NCI-H2029 (cell line): Measurements from ENCODE around the gene KANSL3.
"Not testable (repeated sequence)": the region's sequence is repeated elsewhere in the genome, so short reads cannot be mapped to it uniquely, and the experiment has no call there.

Experiments used
- DNase-seq: peaks from one replicate; lab custom pipeline; 2025; lab: John Stamatoyannopoulos, UW

KANSL3 gene

GRCh38 chr2:96654791-96655190 is 16.7 kb upstream of the KANSL3 start:
- not testable (repeated sequence) for DNase-seq

DNA sequence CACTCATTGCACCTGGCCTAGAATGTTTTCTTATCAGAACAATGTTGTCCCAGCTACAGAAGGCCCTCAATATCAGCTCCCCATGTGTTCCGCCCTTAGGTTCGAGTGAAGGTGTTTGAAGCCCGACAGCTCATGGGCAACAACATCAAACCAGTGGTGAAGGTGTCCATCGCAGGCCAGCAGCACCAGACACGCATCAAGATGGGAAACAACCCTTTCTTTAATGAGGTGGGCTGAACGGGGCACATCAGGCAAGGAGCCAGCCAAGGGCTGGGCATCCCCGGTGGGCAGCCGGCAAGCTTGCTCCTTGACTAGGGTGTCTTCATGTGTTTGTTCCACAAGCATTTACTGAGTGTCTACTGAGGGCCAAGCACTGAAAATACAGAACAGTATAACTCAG is 13.7 kb upstream of the KANSL3 start:
- DNase-seq = no peak

- DNase-seq = no peak
These were observed 11.2 kb upstream of the KANSL3 start for GRCh38 chr2:96649342-96649741.

DNA sequence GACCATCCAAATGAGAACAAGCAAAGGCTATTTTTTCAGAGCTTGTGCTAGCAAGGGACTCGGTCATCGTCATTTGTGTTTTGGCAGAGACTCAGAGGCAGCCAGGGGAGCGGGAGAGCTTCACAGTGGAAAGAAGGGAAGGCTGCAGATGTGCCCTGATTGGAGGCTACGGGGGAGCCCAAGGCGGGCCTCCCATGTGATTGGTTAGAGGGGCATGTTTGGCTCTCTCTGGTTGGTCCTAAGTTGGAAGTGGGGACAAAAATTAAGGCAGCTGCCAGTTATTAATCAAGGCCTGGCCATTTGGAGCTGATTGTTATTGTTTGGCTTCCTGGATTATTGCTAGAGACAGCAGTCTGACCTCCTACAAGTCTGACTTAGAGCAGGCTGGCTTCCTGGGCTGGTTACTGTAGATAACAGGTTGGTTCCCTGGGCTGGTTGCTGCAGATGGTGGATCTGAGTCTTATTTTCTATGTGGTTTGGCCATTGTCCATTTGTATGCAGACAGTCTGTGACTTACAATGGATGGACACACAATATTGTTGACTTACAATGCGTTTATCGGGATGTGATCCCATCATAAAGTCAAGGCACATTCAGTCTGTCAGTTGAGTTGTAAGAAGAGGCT is 10.3 kb upstream of the KANSL3 start:
- no peak for DNase-seq

- DNase-seq = no peak
These were observed 9.6 kb upstream of the KANSL3 start for GRCh38 chr2:96647681-96648080.

DNA sequence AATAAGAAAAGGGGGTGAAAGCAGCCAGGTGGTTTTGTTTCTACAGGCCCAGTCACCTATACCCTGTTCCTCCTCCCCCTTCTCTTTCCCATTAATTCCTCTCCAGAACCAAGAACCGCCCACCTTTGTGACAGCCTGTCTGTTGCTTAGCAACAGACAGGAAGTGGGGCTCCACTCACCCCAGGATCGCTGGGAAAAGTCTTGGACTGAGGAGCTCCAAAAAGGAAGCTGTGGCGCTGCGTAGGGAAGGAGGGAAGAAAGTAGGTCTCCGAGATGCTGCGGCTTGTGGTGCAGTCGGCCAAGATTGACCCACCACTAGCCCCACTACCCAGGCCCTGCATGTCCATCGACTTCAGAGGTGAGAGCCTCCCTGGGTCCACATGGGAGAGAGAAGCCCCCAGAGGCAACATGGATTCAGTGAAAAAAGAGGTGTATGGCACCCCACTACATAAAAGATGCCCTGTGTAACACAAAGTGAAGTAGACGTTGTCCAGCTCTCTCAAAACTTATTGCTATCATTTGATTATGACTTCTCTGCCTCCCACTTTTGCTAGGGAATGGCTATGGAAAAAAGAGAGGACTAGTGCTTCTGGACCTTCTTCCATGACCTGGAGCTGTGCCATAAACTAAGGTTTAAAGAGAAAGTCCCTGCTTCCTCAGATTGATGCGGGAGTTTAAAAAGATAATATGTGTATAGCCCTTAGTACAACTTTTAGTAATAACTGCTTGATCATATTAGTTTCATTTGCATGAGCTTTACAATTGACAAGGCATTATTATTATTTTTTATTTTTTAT is 4.7 kb upstream of the KANSL3 start, which contains the start of gene FER1L5:
Gene FER1L5, plus strand, starts transcription at position 201 of the 797 bp plus-strand sequence. Its CDS starts 73 bp downstream, at position 274.
- DNase-seq = no peak

GRCh38 chr2:96637385-96638143 is 548 bp downstream of the KANSL3 start:
- DNase-seq = peak; percentile 58

DNA sequence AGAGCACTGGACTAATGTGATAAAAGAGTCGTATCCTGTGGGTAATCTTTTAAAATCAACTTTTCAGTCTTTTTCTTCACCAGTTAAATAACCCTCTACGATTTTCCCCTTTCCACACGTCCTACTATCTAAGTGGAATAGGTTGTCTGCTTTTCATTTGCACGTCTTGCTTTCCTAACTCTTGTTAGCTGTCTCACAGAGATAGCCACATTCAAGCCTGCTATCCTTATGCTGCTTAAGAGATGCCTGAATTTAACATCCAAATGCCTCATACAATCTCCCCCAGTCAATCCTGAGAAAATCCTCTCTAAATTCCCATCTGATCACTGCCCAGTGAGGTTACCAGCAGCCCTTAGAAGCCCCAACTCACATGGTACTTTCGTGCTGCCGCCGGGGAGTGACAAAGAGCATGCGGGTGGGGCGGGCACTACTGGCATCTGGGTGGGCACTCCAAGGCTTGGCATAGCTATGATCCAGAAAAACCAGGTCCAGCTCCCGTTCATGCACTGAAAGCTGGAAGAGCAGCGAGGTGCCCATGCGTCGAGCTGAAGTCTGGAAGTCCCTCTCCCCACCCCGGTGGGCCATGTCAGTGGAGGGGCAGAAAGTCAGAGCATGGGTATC is 1.5 kb downstream of the KANSL3 start:
- DNase-seq = no peak

DNA sequence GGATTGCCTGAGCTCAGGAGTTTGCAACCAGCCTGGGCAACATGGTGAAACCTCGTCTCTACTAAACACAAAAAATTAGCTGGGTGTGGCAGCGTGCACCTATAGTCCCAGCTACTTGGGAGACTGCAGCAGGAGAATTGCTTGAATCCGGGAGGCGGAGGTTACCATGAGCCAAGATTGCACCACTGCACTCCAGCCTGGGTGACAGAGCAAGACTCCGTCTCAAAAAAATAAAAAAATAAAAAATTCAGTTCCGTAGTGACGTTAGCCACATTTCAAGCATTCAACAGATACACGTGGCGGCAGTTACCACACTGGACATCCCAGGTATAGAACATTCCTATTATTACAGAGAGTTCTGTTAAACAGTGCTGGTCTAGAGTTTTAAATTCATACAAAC is 4.5 kb downstream of the KANSL3 start:
- no peak for DNase-seq

GRCh38 chr2:96631804-96632435 is 6.2 kb downstream of the KANSL3 start:
- no peak for DNase-seq

DNA sequence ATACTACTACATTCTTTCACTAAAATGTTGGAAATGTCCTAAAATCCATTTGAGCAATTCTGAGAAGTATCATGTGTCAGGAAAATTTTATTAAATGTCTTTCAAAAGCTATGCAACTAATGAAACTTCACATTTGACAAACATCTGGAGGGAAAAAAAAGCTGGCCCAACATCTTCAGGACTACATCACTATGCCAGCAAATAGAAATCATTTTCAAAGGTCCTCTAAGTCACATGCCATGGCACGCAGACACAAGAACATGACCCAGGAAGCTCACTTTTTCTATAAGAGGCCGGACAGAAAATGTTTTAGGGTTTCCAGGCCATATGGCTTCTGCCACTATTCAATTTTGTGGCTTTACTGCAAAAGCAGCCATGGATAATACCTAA is 11.6 kb downstream of the KANSL3 start:
- no peak for DNase-seq

DNA sequence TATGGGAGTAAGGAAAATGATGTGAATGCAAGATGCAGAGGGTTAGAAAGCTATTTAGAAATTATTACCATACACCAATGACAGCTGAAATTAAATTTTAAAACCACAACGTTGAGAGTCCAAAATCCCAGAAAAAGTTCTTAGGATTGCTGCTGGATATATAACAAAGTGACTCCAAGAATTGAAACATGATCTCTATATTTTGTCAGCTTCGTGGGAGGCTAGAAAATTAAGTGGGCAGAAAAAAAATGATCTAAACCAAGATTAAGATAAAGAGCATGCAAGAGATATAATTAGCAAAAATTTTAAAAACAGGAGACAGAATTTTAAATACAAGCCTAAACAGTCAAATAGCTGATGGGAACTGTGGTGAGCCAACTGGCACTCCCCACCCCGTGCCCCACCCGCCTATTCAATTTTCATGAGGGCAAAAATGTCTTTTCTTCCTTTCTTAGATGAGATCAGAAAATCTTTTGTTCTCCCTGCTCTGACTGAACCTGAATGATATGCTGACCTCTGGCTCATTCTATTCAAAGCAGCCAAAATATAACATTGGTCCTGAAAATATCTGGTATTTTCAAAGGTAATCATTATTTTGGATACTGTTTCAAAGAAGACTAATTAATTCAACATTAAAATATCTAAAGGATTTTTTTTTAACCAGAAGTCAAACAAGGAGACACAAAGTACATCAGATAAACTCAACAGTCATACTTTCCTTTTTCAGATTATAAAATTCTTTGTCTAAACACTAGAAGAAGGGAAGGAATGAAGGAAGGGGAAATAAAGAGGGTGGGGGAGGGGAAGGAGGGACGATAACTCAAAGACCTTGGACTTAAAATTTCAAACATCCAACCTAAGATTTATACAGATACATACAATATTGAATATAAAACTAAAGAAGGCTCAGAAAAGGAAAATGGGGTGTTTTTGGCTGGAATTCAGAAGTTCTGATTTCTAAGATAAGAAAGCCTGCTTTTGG is 12.2 kb downstream of the KANSL3 start:
- no peak for DNase-seq

- DNase-seq = no peak
These were observed 15.0 kb downstream of the KANSL3 start for GRCh38 chr2:96623116-96623515.

GRCh38 chr2:96622544-96622943 is 15.6 kb downstream of the KANSL3 start:
- no peak for DNase-seq

- DNase-seq = no peak
These were observed 19.4 kb downstream of the KANSL3 start for GRCh38 chr2:96618596-96619283.

- DNase-seq = no peak
These were observed 21.1 kb downstream of the KANSL3 start for GRCh38 chr2:96617012-96617411.

GRCh38 chr2:96616535-96616934 is 21.6 kb downstream of the KANSL3 start:
- DNase-seq = no peak

GRCh38 chr2:96616128-96616527 is 22.0 kb downstream of the KANSL3 start:
- no peak for DNase-seq

DNA sequence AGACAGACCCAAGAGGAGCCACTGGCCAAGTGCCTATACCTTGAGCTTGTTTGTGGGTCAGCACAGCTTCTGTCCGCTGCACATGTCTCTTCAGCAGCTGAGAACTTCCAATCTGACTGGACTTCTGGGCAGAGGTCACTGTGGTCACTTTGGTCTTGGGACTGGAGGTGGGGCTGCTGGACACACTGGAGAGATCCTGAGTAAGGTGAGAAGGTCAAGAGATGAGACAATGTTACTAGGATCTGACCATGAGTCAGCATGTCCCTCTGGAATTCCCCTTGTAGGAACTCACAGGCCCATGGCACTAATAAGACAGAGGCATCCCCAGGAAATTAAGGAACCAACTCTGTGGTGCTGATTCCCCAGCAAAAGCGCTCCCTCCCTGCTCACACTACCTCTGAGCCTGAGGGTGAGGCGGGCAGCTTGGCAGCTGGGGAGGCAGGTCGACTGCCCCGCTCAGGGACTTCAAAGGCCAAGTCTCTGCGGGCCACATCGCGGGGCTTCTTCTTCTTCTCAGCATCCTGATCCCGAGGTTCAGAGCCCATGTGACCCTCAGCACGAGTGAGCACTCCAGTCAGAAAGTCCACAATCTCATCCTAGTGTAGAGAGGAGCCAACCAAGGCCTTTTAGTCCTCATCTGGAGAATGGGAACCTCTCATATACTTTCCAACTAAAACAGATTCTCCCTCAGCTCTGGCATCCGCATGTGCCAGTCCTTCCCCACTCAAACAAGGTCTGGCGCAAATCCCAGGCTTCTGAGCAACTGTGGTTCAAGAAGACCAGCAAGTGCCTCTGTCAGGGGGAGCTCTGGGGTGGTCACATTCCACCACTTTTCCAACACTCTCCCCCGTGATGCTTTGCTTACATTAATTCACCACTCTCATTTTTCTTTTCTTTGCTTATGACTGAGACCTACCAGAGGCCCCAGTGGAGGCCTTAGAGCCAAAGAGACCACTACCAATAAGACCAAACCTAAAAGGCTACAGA is 29.4 kb downstream of the KANSL3 start:
- DNase-seq = no peak
